ENCODE results near the gene SLC25A21.

DNA sequence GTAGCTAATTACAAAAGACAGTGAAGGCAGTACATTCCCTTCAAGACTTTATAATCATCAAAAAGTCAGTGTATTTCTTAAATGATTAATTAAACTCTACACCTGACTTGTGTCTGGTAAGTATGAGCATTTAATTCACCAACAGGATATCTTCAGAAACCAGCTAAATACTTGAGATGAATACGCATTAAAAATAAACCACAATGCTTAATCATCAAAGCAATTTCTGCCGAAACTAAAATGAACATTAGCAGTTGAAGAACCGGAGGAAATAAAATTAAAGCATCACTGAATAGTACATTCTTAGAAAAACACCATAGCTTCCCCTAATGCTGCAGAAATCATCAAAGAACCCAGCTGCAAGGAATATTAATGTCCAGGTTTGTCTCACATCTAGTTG, 32.7 kb downstream of the SLC25A21 start:
- TF ChIP-seq POLR2A (IDR thresholded peaks at IDR 0.05; ENCODE audit: low read depth, low read length) (no peak), POLR2AphosphoS5 (IDR thresholded peaks at IDR 0.05; ENCODE audit: low read depth, low read length) (no peak), TAF1 (IDR thresholded peaks at IDR 0.05; ENCODE audit: borderline replicate concordance, low read depth, low read length) (no peak)
